Activated naive CD8-positive, alpha-beta T cell treated with anti-CD3 and anti-CD28 coated beads for 36 hours (primary cell): ENCODE results near the gene FNDC5. TPM values are rescaled to one million over a fixed set of nuclear protein-coding genes. Genes with fewer than 3 reads are reported as not detected.
"Not testable (repeated sequence)": the region's sequence is repeated elsewhere in the genome, so short reads cannot be mapped to it uniquely, and the experiment has no call there.

ENCODE experiments used
- DNase-seq: peaks from one replicate; pipeline ENCODE4 v3.0.0; 2021
- H3K27ac Mint-ChIP-seq: one replicate; pipeline ENCODE4 v1.8.0; 2022; ENCODE audit warnings: mild to moderate bottlenecking, moderate library complexity, mixed read lengths
- H3K27me3 Mint-ChIP-seq: one replicate; pipeline ENCODE4 v1.8.0; 2022; ENCODE audit warnings: mild to moderate bottlenecking, mixed read lengths
- H3K36me3 Mint-ChIP-seq: one replicate; pipeline ENCODE4 v1.8.0; 2021; ENCODE audit warnings: mild to moderate bottlenecking, mixed read lengths
- H3K4me1 Mint-ChIP-seq: one replicate; pipeline ENCODE4 v1.8.0; 2021; ENCODE audit warnings: mixed read lengths
- H3K4me3 Mint-ChIP-seq: one replicate; pipeline ENCODE4 v1.8.0; 2022; ENCODE audit warnings: mild to moderate bottlenecking, moderate library complexity, mixed read lengths
- H3K9me3 Mint-ChIP-seq: one replicate; pipeline ENCODE4 v1.8.0; 2022; ENCODE audit warnings: mixed read lengths
- total RNA-seq, 2 experiments: library from RNA; stranded (reverse); gene quantifications; one replicate each; pipeline ENCODE4 v1.2.3, GENCODE V29; 2021

Gene FNDC5
- not detected for total RNA-seq

DNA sequence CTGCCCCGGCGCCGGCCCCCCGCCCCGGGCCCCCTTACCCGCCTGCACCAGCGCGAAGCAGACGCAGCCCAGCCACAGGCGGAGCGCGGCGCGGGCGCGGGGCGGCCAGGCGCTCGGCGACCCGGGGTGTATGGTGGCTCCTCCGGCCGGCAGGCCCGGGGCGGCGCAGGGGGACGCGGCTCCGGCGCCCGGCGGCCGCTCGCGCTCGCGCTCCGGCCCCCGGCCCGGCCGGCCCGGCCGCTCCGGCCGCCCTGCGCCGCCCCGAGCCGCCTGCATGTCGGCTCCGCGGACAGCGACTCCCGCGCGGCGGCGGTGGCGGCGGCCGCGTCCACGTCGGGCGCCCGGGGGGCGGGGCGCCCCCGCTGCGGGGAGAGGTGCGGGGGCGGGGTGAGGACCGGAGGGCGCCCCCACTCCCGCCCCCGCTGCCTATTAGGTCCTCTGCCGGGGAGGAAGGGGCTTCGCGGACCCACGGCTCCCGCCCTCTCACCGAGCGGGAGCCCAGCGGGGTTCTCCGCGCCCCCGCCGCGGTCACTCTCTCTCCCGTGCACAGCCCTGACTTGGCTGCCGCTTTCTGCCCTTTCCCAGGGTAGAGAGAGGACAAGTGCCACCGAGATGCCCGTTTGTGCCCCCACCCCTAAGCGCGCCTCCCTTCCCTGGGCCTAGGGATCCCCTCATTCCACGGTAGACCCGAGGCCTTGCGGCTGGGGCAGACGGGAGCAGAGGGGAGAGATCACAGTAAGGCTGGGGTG, at the start of gene FNDC5:
FNDC5 (minus strand) TSS at position 298 of the 749 bp plus-strand sequence.
- DNase-seq = no peak
- H3K36me3 Mint-ChIP-seq = no peaks in the 10 kb centered on the region
- H3K4me3 Mint-ChIP-seq = peak within 1 kb of the TSS; percentile 57
- no peak within 1 kb of the TSS for H3K27ac Mint-ChIP-seq
- H3K9me3 Mint-ChIP-seq = no peaks in the 10 kb centered on the region
- peaks cover 60% of the 10 kb centered on the region for H3K27me3 Mint-ChIP-seq
- H3K4me1 Mint-ChIP-seq = peaks cover 5% of the 10 kb centered on the region

DNA sequence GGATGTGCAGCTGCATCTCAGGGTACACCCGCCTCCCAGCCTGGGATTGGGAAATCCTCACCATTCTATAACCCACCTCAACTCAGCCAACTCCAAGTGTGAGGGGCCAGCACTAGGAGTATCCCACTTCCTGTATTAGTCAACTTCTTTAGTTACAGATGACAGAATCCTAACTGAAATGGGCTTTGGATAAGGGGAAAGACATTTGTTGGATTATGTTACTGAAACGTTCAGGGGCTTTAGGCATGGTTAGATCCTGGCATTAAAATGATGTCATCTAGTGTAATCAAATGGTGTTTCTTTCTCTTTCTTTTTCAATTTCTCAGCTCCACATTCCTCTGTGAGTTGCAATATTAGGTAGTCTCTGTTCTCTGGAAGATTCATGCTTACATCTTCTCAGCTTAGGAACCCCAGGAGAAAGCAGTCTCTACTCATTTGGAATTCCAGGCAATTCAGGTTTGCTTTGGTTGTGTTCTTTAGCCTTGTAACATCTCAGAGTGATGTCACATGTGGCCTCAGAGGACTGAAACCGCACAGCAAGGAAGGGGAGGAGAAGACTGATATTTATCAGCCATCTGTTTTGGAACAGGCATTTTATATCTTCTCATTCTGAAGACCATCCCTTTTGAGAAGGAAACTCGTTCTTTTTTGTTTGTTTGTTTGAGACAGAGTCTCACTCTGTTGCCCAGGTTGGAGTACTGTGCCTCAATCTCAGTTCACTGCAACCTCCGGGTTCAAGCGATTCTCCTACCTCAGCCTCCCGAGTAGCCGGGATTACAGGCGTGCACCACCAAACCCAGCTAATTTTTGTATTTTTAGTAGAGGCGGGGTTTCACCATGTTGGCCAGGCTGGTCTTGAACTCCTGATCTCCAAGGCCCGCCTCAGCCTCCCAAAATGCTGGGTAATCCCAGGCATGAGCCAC, 49.4 kb upstream of the FNDC5 start:
- H3K36me3 Mint-ChIP-seq = no peaks in the 10 kb centered on the region
- H3K4me3 Mint-ChIP-seq = peak overlapping the region; percentile 4
- H3K9me3 Mint-ChIP-seq = no peaks in the 10 kb centered on the region
- peaks cover 80% of the 10 kb centered on the region for H3K27me3 Mint-ChIP-seq
- H3K4me1 Mint-ChIP-seq = peaks cover 20% of the 10 kb centered on the region
- no peak overlapping the region for H3K27ac Mint-ChIP-seq
- no peak for DNase-seq

DNA sequence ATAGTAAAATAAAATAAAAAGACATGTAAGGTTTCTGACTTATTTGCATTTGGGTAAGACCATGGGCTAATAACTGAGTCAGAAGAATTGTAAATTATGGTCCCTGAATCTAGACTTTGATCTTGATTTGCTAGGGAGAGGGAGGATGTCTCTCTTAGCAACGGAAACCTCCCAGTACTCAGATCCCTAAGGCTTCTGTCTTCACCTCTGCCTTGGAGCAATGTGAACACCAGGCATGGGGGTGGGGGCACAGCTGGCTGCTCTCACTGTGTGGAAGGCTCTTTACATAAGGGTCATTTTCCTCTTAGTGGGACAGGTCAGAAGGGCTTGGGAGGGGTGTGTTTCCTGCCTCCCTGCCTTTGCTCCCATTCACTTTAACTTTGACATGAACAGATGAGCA, 47.5 kb upstream of the FNDC5 start:
- H3K36me3 Mint-ChIP-seq = no peaks in the 10 kb centered on the region
- H3K27ac Mint-ChIP-seq = no peak overlapping the region
- no peaks in the 10 kb centered on the region for H3K9me3 Mint-ChIP-seq
- peaks cover 65% of the 10 kb centered on the region for H3K27me3 Mint-ChIP-seq
- H3K4me1 Mint-ChIP-seq = peaks cover 15% of the 10 kb centered on the region
- H3K4me3 Mint-ChIP-seq = no peak overlapping the region
- no peak for DNase-seq

DNA sequence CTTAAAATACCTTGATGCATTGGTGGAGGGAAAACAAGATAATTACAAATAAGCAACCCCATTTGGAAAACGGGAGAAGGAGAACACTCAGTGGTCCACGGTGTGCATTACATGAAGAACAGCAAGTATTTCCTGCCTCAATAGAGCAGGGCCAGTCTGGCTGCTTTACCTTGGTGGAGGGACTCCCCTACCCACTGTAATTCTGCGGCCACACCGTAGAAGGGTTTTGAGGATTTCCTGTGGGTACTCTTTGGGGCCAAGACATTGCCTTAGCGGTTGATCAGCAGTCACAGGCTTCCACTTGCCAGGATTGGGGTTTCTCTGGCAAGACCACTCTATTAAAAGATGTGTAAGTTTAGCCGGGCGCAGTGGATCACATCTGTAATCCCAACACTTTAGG, 46.8 kb upstream of the FNDC5 start:
- H3K4me3 Mint-ChIP-seq = no peak overlapping the region
- H3K4me1 Mint-ChIP-seq = peaks cover 15% of the 10 kb centered on the region
- H3K36me3 Mint-ChIP-seq = no peaks in the 10 kb centered on the region
- no peak for DNase-seq
- no peak overlapping the region for H3K27ac Mint-ChIP-seq
- peaks cover 58% of the 10 kb centered on the region for H3K27me3 Mint-ChIP-seq
- no peaks in the 10 kb centered on the region for H3K9me3 Mint-ChIP-seq

DNA sequence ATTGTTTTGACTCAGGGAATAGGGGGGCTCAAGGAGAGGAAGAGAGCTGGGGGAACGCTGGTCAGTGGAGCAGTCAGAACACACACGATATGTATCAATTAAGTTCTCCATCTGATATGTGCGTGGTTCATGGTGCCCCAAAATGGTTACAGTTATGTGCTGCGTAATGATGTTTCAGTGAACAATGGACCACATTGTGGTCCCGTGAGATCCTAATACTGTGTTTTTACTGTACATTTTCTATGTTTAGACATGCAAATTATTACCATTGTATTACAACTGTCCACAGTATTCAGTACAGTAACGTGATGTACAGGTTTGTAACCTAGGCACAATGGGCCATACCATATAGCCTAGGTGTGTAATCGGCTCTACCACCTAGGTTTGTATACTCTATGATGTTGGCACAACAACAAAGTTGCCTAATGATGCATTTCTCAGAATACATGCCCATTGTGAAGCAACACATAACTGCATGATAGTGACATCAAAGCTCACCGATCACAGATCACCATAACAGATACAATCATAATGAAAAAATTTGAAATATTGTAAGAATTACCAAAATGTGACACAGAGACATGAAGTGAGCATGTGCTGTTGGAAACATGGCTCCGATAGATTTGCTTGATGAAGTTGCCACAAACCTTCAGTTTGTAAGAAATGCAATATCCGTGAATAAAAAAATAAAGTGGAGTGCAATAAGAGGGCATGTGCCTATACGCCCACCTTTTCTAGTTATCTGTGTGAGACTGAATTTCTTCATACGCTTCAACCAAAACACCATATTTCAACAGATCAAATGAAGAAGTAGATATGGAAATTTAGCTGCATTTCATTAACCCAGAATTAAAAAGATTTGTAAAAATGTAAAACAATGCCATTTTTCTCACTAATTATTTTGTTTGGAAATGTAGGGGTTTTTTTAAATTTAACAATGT, 45.3 kb upstream of the FNDC5 start:
- H3K36me3 Mint-ChIP-seq = no peaks in the 10 kb centered on the region
- peaks cover 15% of the 10 kb centered on the region for H3K4me1 Mint-ChIP-seq
- no peak overlapping the region for H3K27ac Mint-ChIP-seq
- no peaks in the 10 kb centered on the region for H3K9me3 Mint-ChIP-seq
- peaks cover 43% of the 10 kb centered on the region for H3K27me3 Mint-ChIP-seq
- no peak overlapping the region for H3K4me3 Mint-ChIP-seq
- DNase-seq = no peak

DNA sequence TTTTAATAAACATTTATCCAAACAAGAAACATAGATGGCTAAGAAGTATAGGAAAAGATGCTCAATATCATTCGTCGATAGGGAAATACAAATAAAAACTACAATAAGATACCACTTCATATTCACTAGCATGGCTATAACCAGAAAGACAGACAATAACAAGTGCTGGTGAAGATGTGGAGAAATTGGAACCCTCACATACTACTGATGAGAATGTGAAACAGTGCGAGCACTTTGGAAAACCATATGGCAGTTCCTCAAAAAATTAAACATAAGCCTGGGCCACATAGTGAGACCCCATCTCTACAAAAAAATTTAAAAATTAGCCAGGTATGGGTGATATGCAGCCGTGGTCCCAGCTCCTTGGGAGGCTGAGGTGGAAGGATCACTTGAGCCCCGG, 39.6 kb upstream of the FNDC5 start:
- H3K4me3 Mint-ChIP-seq = no peak overlapping the region
- no peak for DNase-seq
- H3K9me3 Mint-ChIP-seq = no peaks in the 10 kb centered on the region
- H3K27ac Mint-ChIP-seq = no peak overlapping the region
- no peaks in the 10 kb centered on the region for H3K36me3 Mint-ChIP-seq
- H3K27me3 Mint-ChIP-seq = peaks cover 4% of the 10 kb centered on the region
- no peaks in the 10 kb centered on the region for H3K4me1 Mint-ChIP-seq

DNA sequence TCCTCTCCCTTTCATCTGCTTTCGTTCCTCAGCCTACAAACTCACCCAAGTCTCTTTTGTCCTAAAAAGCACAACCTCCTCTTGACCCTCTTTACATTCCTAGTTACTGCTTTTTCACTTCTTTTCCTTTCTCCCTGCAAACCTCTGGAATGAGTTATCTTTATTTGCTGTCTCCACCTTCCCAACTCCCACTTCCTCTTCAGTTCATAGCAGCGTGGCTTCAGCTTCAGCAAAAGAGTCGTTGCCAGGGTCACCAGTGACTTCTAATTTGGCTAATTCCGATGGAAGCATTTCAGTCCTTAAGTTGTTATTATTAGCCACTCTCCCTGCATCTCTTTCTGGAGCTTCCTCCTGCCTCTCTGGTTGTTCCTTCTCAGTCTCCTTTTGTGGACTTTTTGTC, 36.7 kb upstream of the FNDC5 start:
- DNase-seq = no peak
- H3K4me1 Mint-ChIP-seq = no peaks in the 10 kb centered on the region
- no peaks in the 10 kb centered on the region for H3K9me3 Mint-ChIP-seq
- H3K4me3 Mint-ChIP-seq = no peak overlapping the region
- H3K27ac Mint-ChIP-seq = no peak overlapping the region
- H3K27me3 Mint-ChIP-seq = peaks cover 6% of the 10 kb centered on the region
- no peaks in the 10 kb centered on the region for H3K36me3 Mint-ChIP-seq

DNA sequence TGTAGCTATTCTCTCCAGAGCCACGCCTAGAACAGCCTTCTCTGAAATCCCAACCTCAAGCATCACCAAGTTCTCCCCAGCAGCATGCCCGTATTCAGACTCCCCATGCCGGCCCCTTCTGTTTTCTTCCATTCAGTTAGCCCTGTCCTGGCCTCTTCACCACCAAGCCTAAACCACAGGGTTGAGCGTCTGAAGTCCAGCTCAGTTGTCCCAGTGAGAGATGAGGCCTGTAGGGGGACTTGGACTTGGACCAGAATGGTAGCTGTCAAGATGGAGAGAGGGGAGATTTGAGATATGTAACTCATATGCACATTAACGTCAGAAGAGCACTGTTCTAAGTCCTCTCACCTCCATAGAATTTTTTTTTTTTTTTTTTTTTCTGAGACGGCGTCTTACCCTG, 35.9 kb upstream of the FNDC5 start:
- Mint-ChIP-seq H3K36me3 (no peaks in the 10 kb centered on the region), H3K27me3 (peaks cover 14% of the 10 kb centered on the region), H3K4me1 (peaks cover 1% of the 10 kb centered on the region), H3K4me3 (no peak overlapping the region), H3K9me3 (no peaks in the 10 kb centered on the region), H3K27ac (no peak overlapping the region)
- no peak for DNase-seq

DNA sequence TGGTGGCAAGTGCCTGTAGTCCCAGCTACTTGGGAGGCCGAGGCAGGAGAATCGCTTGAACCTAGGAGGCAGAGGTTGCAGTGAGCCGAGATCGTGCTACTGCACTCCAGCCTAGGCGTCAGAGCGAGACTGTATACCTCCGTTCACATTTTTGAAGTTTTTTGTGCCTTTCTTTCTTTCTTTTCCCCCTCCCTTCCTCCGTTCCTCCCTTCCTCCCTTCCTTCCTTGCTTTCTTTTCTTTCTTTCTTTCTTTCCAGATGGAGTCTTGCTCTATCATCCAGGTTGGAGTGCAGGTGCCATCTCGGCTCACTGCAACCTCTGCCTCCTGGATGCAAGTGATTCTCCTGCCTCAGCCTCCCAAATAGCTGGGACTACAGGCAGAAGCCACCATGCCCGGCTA, 34.9 kb upstream of the FNDC5 start:
- H3K27me3 Mint-ChIP-seq = peaks cover 20% of the 10 kb centered on the region
- H3K9me3 Mint-ChIP-seq, H3K4me3 Mint-ChIP-seq, DNase-seq, H3K4me1 Mint-ChIP-seq, H3K36me3 Mint-ChIP-seq, H3K27ac Mint-ChIP-seq: not testable (repeated sequence)

DNA sequence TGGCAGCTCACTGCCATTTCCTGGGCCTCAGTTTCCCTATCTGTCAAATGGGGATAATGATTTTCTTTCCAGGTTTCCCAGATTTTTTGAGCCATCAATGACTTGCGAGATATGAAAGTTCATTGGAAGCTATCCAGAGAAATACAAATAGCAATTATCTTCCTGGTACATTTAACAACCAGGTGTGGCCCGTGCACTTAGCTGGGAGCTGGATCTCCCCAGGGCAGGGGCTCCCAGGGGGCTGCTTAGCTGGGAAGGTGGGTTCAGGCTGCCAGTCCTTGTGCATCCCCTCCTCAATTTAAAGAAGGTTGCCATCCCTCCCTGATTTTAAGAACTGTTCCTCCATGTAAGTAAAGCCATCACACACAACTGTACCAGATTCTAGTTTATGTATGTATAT, 34.1 kb upstream of the FNDC5 start:
- H3K27me3 Mint-ChIP-seq = peaks cover 28% of the 10 kb centered on the region
- no peaks in the 10 kb centered on the region for H3K9me3 Mint-ChIP-seq
- no peak overlapping the region for H3K27ac Mint-ChIP-seq
- H3K4me1 Mint-ChIP-seq = peaks cover 2% of the 10 kb centered on the region
- no peak for DNase-seq
- H3K36me3 Mint-ChIP-seq = no peaks in the 10 kb centered on the region
- no peak overlapping the region for H3K4me3 Mint-ChIP-seq

DNA sequence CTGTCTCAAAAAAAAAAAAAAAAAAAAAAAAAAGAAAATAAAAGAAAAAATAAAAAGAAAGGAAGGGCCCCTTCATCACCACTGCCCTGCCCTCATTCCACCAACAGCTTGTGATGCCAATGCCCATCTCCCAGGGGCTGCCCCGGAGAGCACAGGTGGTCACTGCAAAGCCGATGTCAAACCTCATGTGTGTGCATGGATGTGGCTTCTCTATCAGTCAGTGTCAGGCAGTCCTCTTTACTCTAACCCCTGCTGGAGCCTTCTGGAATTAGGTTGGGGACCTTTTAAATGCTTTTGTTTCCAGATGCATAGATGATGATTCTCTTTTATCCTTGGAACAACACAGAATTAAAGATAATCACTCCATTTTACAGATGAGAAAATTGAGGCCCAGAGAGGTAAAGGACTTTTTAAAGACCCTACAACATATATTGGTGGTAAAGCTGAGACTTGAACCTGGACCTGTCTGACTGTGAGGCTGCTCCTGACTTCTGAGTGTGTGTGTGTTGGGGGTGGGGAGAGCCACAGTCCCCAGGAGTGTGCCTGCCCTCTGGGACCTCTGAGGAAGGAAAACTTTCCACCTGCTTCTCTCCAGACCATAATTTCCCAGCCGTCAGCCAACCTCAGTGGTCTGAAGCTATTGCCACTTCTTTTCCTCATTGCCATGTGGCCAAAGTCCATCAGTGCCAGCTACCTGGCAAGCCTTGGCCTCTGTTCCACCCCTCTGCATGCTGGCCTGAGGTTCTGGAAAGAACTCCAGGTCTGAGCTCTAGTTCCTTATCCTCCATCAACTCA, 33.5 kb upstream of the FNDC5 start:
- H3K9me3 Mint-ChIP-seq = no peaks in the 10 kb centered on the region
- peaks cover 32% of the 10 kb centered on the region for H3K27me3 Mint-ChIP-seq
- H3K4me3 Mint-ChIP-seq = no peak overlapping the region
- H3K4me1 Mint-ChIP-seq = peaks cover 2% of the 10 kb centered on the region
- H3K36me3 Mint-ChIP-seq = no peaks in the 10 kb centered on the region
- no peak for DNase-seq
- H3K27ac Mint-ChIP-seq = no peak overlapping the region

DNA sequence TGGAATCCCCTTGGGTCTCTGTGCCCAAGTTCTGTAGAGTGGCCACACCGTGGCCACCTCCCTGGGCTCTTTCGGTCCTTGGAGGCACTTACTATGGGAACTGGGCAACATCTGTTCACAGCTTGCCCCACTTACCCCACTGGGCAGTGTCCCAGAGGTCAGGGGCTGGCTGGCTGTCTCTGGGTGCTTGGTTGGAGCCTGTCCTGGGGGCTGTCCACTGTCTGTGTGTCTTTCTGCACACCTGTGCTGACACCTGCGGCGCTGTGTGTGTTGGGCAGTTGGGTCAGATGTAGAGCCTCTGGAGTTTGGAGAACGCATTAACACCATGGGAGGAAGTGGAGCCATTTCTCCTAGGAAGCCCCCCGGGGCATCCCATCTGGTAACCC, 31.8 kb upstream of the FNDC5 start:
- no peak for DNase-seq
- peaks cover 2% of the 10 kb centered on the region for H3K4me1 Mint-ChIP-seq
- no peak overlapping the region for H3K4me3 Mint-ChIP-seq
- H3K36me3 Mint-ChIP-seq = no peaks in the 10 kb centered on the region
- no peaks in the 10 kb centered on the region for H3K9me3 Mint-ChIP-seq
- no peak overlapping the region for H3K27ac Mint-ChIP-seq
- H3K27me3 Mint-ChIP-seq = peaks cover 35% of the 10 kb centered on the region

DNA sequence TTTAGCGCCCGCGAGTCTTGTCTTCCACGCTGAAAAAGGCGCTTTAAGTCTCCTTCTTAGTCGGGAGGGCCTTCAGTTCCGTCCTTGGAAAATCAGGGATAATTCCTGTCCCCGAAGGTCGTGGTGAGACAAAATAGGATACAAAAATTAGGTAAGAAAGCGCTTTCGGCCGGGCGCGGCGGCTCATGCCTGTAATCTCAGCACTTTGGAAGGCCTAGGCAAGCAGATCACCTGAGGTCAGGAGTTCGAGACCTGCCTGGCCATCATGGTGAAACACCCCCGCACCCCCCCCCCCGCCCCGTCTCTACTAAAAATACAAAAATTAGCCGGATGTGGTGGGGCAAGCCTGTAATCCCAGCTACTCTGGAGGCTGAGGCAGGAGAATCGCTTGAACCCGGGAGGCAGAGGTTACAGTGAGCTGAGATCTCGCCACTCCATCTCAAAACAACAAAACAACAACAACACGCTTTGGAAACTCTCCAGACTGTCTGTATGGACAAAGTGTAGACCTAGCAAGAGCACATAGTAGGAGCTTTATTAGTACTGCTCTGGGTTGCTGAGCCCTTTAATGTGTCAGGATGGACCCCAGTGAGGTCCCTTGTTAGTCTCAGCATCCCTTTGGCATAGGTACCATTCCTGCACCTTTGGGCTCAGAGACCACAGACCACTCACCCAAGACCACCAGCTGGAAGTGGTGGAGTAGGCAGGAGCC, 31.3 kb upstream of the FNDC5 start:
- DNase-seq = no peak
- H3K4me1 Mint-ChIP-seq = peaks cover 2% of the 10 kb centered on the region
- peak overlapping the region; percentile 73 for H3K4me3 Mint-ChIP-seq
- no peak overlapping the region for H3K27ac Mint-ChIP-seq
- no peaks in the 10 kb centered on the region for H3K9me3 Mint-ChIP-seq
- H3K27me3 Mint-ChIP-seq = peaks cover 35% of the 10 kb centered on the region
- H3K36me3 Mint-ChIP-seq = no peaks in the 10 kb centered on the region
